ENCODE data around the gene TAS1R3. TPM values are rescaled to one million over a fixed set of nuclear protein-coding genes. Genes with fewer than 3 reads are reported as not detected.
A peak's percentile ranks its signal among the peaks of the same experiment; 100 is the strongest.

The TAS1R3 gene
- total RNA-seq, 1 donor: under 0.01 TPM

DNA sequence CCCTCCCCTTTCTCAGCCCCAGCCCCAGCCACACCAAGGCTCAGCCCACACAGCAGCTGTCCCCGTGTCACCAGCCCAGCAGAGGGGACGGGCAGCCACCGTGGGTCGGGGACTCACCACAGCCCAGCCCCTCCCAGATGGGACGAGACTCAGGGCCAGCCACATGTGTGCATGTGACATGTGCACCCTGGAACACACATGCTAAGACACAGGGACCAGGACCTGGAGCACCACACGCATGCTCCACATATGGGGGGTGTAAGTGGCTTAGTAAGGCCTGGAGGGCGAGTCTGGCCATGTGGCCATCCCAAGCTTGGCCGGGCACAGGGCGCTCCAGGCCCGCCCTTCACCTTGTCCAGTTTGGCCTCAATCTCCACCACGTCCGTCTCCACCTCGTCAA is 27.3 kb upstream of the TAS1R3 start:
- Histone ChIP-seq H4K20me1 (ENCODE audit: insufficient read depth, low read length) (peaks cover 61% of the 10 kb centered on the region), H3K4me3 (ENCODE audit: insufficient read depth, low read length) (no peak overlapping the region), H2AFZ (ENCODE audit: low read length) (no peak overlapping the region), H3K27ac (ENCODE audit: low read depth, low read length) (no peak overlapping the region), H3K4me2 (ENCODE audit: insufficient read depth, low read length) (no peak overlapping the region), H3K4me1 (ENCODE audit: insufficient read depth, low read length) (peaks cover 29% of the 10 kb centered on the region), H3K36me3 (ENCODE audit: insufficient read depth, low read length) (peaks cover 3% of the 10 kb centered on the region), H3K9me3 (ENCODE audit: low read depth, low read length) (no peaks in the 10 kb centered on the region), H3K79me2 (ENCODE audit: insufficient read depth, low read length) (peaks cover 44% of the 10 kb centered on the region), H3K27me3 (ENCODE audit: insufficient read depth, low read length) (no peaks in the 10 kb centered on the region)
- DNase-seq (ENCODE audit: insufficient read length, low spot score, missing footprints): no peak
- TF ChIP-seq, protein P1, sequence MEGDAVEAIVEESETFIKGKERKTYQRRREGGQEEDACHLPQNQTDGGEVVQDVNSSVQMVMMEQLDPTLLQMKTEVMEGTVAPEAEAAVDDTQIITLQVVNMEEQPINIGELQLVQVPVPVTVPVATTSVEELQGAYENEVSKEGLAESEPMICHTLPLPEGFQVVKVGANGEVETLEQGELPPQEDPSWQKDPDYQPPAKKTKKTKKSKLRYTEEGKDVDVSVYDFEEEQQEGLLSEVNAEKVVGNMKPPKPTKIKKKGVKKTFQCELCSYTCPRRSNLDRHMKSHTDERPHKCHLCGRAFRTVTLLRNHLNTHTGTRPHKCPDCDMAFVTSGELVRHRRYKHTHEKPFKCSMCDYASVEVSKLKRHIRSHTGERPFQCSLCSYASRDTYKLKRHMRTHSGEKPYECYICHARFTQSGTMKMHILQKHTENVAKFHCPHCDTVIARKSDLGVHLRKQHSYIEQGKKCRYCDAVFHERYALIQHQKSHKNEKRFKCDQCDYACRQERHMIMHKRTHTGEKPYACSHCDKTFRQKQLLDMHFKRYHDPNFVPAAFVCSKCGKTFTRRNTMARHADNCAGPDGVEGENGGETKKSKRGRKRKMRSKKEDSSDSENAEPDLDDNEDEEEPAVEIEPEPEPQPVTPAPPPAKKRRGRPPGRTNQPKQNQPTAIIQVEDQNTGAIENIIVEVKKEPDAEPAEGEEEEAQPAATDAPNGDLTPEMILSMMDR (IDR thresholded peaks at IDR 0.05; ENCODE audit: extremely low read depth, low read depth, low read length): no peak

DNA sequence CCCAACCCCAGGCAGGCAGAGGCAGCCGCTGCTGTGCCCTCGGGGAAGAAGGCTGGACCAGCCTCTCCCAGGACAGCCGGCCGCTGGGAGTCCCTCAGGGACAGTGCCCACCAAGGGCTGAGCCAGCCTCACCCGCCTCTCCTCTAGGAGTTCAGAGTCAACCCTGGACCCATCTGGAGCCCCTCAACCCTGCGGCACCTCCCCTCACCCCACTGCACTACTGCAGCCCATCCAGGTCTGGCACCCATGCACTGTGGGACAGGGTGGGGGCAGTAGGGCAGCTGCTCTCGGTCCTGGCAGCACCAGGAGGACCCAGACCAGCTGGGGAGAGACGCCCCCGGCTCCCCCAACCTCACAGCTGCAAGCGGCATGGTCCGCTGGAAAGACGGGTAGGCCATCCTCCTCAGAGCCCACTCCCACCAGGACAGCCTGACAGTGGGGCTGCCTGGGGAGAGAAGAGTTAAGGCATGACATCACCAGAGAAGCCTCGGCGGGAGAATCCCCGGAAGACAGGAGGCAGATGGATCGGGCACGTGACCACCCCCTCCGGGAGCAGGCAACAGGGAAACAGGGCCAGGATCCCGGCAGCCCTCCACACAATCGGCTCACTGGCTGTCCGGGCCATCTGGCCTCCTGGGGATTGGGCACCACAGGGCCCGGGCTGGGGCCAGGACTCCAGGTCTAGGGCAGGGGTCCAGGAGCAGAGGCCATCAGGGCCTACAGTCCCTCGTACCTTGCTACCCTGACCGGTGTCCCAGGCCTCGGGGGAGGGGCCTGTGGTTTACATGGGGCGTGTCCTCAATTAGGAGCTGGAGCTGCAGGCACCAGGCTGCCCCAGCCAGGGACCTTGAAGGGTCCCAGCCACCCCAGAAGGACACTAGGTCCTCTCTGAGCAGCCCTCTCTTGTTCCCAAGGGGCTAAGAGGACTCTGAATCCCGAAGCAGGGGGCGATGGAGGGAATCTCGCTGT is 26.5 kb upstream of the TAS1R3 start:
- Histone ChIP-seq H3K27me3 (ENCODE audit: insufficient read depth, low read length) (no peaks in the 10 kb centered on the region), H3K4me1 (ENCODE audit: insufficient read depth, low read length) (peaks cover 34% of the 10 kb centered on the region), H2AFZ (ENCODE audit: low read length) (no peak overlapping the region), H3K79me2 (ENCODE audit: insufficient read depth, low read length) (peaks cover 53% of the 10 kb centered on the region), H3K36me3 (ENCODE audit: insufficient read depth, low read length) (peaks cover 3% of the 10 kb centered on the region), H3K4me3 (ENCODE audit: insufficient read depth, low read length) (peak overlapping the region; percentile 86), H3K4me2 (ENCODE audit: insufficient read depth, low read length) (peak overlapping the region; percentile 89), H4K20me1 (ENCODE audit: insufficient read depth, low read length) (peaks cover 57% of the 10 kb centered on the region), H3K27ac (ENCODE audit: low read depth, low read length) (peak overlapping the region; percentile 60), H3K9me3 (ENCODE audit: low read depth, low read length) (no peaks in the 10 kb centered on the region)
- TF ChIP-seq, protein P1 (IDR thresholded peaks at IDR 0.05; ENCODE audit: extremely low read depth, low read depth, low read length): no peak
- peak; percentile 98 for DNase-seq (ENCODE audit: insufficient read length, low spot score, missing footprints)

DNA sequence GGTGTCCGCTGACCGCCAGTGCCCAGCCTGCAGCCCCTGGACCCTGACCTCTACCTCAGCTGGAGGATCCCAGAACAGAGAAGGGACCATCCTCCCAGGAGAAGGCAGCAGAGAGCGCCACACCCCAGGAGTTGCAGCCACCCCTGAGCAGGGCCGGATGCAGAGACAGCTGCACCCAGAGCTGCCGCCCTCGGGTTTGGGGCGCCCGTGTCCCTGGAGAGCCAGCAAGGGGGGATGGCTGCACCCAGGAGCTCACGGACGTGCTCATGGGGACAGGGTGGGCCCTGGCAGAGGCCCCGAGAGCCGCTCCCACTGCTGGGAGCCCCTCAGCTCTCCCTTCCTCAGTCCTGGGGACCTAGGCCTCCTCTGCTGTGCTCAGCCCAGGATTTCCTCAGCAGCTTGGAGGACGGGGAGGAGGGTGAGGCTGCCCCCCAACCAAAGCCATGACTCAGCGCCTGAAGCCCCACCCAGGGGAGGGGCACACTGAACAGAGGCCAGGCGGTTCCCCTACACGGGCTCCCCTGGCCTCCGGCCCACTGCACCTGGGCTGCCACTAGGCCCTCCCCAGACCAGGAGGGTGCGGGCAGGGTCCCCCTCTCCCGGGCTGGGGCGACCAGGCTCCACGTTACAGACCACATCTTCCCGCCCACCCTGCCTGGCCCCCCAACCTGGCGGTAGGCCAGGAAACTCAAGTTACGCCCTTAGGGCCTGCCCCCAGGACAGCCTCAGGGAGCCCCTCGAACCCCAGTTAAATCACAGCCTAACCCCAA is 25.6 kb upstream of the TAS1R3 start:
- H2AFZ ChIP-seq (ENCODE audit: low read length): no peak overlapping the region
- peaks cover 34% of the 10 kb centered on the region for H3K4me1 ChIP-seq (ENCODE audit: insufficient read depth, low read length)
- peak overlapping the region; percentile 86 for H3K4me3 ChIP-seq (ENCODE audit: insufficient read depth, low read length)
- H3K36me3 ChIP-seq (ENCODE audit: insufficient read depth, low read length): peaks cover 8% of the 10 kb centered on the region
- peak; percentile 98 for DNase-seq (ENCODE audit: insufficient read length, low spot score, missing footprints)
- TF ChIP-seq, protein P1 (IDR thresholded peaks at IDR 0.05; ENCODE audit: extremely low read depth, low read depth, low read length): no peak
- H3K79me2 ChIP-seq (ENCODE audit: insufficient read depth, low read length): peaks cover 61% of the 10 kb centered on the region
- H3K27me3 ChIP-seq (ENCODE audit: insufficient read depth, low read length): no peaks in the 10 kb centered on the region
- peak overlapping the region; percentile 60 for H3K27ac ChIP-seq (ENCODE audit: low read depth, low read length)
- peaks cover 57% of the 10 kb centered on the region for H4K20me1 ChIP-seq (ENCODE audit: insufficient read depth, low read length)
- H3K9me3 ChIP-seq (ENCODE audit: low read depth, low read length): no peaks in the 10 kb centered on the region
- peak overlapping the region; percentile 89 for H3K4me2 ChIP-seq (ENCODE audit: insufficient read depth, low read length)
